OCI-LY7 (cell line): ENCODE results near the gene FAM13A. TPM values are rescaled to one million over a fixed set of nuclear protein-coding genes. Genes with fewer than 3 reads are reported as not detected.

Experiments
- BruUV-seq: library from RNA; stranded (reverse); fragments of 400-500 nt; replicated peaks from 2 replicates; lab custom pipeline; 2021; lab: Mats Ljungman, UMichigan
- CTCF ChIA-PET: fragments of 300-600 bp; sonication (Branson Sonifier 250); formaldehyde crosslinking; loops from one replicate; lab custom pipeline; 2022; ENCODE audit warnings: antibody characterized with exemption; ENCODE audit not compliant: unreplicated experiment; lab: Charles Lee
- POLR2A ChIA-PET: fragments of 300-600 bp; sonication (Branson Sonifier 250); formaldehyde crosslinking; loops from one replicate; lab custom pipeline; 2022; ENCODE audit warnings: antibody characterized with exemption; lab: Charles Lee
- DNase-seq: peaks from one replicate; pipeline ENCODE4 v3.0.0-alpha.2; 2015; ENCODE audit warnings: low spot score
- H2AFZ ChIP-seq: fragments of 200-600 bp; sonication (generic), shearing (Covaris generic); 2 replicates; pipeline ENCODE4 v1.6.1; 2014; ENCODE audit warnings: mild to moderate bottlenecking, antibody characterized with exemption, low read length, moderate library complexity
- H3K27ac ChIP-seq: fragments of 200-600 bp; sonication (generic); 2 replicates; pipeline ENCODE4 v1.5.1; 2014; ENCODE audit warnings: mixed run types, low read depth, mild to moderate bottlenecking, moderate library complexity, low read length, inconsistent platforms; ENCODE audit not compliant: poor library complexity, severe bottlenecking
- H3K36me3 ChIP-seq: fragments of 200-600 bp; sonication (generic); 2 replicates; pipeline ENCODE4 v1.6.1; 2014; ENCODE audit warnings: mild to moderate bottlenecking, antibody characterized with exemption, low read length, moderate library complexity, mixed read lengths; ENCODE audit not compliant: insufficient read depth
- H3K4me1 ChIP-seq: fragments of 200-600 bp; sonication (generic); 2 replicates; pipeline ENCODE4 v1.5.1; 2014; ENCODE audit warnings: mild to moderate bottlenecking, low read length; ENCODE audit not compliant: insufficient read depth, poor library complexity, severe bottlenecking
- H3K4me2 ChIP-seq: fragments of 200-600 bp; sonication (generic); 2 replicates; pipeline ENCODE4 v1.6.1; 2014; ENCODE audit warnings: mild to moderate bottlenecking, low read length
- H3K4me3 ChIP-seq: fragments of 200-600 bp; sonication (generic); 2 replicates; pipeline ENCODE4 v1.5.1; 2014; ENCODE audit warnings: mild to moderate bottlenecking, low read depth, low read length; ENCODE audit not compliant: poor library complexity, severe bottlenecking
- H3K79me2 ChIP-seq: fragments of 200-600 bp; sonication (generic); 2 replicates; pipeline ENCODE4 v1.6.1; 2016; ENCODE audit warnings: low read depth, mild to moderate bottlenecking, low read length, moderate library complexity, mixed read lengths; ENCODE audit not compliant: insufficient read depth
- H3K9me2 ChIP-seq: fragments of 200-600 bp; sonication (generic); 2 replicates; pipeline ENCODE4 v1.6.1; 2016; ENCODE audit warnings: mild to moderate bottlenecking, low read length, mixed read lengths; ENCODE audit not compliant: insufficient read depth
- H3K9me3 ChIP-seq: fragments of 200-600 bp; sonication (generic); 2 replicates; pipeline ENCODE4 v1.6.1; 2014; ENCODE audit warnings: mild to moderate bottlenecking, mixed run types, low read length, mixed read lengths
- H4K20me1 ChIP-seq: fragments of 200-600 bp; sonication (generic); 2 replicates; pipeline ENCODE4 v1.6.1; 2014; ENCODE audit warnings: mild to moderate bottlenecking, antibody characterized with exemption, low read length, moderate library complexity, mixed read lengths; ENCODE audit not compliant: insufficient read depth
- EZH2phosphoT487 ChIP-seq: fragments of 200-600 bp; sonication (generic); IDR thresholded peaks from 2 replicates; pipeline ENCODE4 v1.6.1; 2018; ENCODE audit warnings: low read depth, borderline replicate concordance, mild to moderate bottlenecking, mixed run types, antibody characterized with exemption, low read length, moderate library complexity, mixed read lengths
- intact Hi-C: fragments of 100-400 bp; cut with micrococcal nuclease; formaldehyde crosslinking; loops from one replicate; pipeline ENCODE4 v1.10.0; 2022; ENCODE audit not compliant: unreplicated experiment
- total RNA-seq, 2 experiments: library from RNA; depleted of rRNA in 1 of 2; stranded (reverse); fragments of >200 nt in 1 of 2; shearing (Covaris generic) in 1 of 2; gene quantifications; 2 replicates each; pipeline ENCODE4 v1.2.3, GENCODE V29; 2014 to 2022
- TF ChIP-seq, protein P1 (sequence below): fragments of 200-600 bp; sonication (generic); conservative IDR thresholded peaks from 2 replicates; pipeline ENCODE4 v1.5.1; 2014; ENCODE audit warnings: mild to moderate bottlenecking, antibody characterized with exemption, low read length, moderate library complexity, mixed read lengths

The FAM13A gene
- total RNA-seq, 2 experiments from 2014 or later = not detected

DNA sequence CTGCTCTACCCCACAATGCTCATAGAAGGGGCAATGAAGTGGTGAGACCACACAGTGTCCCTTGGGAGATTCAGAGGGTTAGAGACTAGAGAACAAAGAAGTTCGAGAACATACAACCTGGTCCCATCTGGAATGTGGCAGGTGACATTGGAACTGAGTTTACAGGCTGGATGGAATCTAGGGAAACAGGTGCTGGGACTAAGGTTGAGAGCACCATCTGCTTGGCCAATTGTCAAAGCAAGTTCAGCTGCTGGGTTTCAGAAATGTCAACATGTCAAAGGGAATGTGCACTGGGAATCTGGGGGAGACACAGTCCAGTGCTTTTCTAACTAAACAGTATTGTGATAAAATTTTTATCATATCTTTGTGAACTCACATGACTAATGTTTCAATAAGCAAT lies 15.9 kb upstream of the FAM13A start:
- no peak for DNase-seq
- intact Hi-C loops = no loop called here
- CTCF ChIA-PET = no interaction called here
- Histone ChIP-seq H3K4me3 (no peak overlapping the region), H3K27ac (no peak overlapping the region), H2AFZ (no peak overlapping the region), H3K9me3 (no peaks in the 10 kb centered on the region), H3K79me2 (no peaks in the 10 kb centered on the region), H4K20me1 (no peaks in the 10 kb centered on the region), H3K4me1 (no peaks in the 10 kb centered on the region), H3K4me2 (no peak overlapping the region), H3K9me2 (no peaks in the 10 kb centered on the region), H3K36me3 (no peaks in the 10 kb centered on the region)
- POLR2A ChIA-PET = interaction anchor here (0.6 kb wide), 1 partner anchor 78 kb away, joined by 3 read pairs; no protein-coding TSS in a partner anchor
- TF ChIP-seq, protein P1, sequence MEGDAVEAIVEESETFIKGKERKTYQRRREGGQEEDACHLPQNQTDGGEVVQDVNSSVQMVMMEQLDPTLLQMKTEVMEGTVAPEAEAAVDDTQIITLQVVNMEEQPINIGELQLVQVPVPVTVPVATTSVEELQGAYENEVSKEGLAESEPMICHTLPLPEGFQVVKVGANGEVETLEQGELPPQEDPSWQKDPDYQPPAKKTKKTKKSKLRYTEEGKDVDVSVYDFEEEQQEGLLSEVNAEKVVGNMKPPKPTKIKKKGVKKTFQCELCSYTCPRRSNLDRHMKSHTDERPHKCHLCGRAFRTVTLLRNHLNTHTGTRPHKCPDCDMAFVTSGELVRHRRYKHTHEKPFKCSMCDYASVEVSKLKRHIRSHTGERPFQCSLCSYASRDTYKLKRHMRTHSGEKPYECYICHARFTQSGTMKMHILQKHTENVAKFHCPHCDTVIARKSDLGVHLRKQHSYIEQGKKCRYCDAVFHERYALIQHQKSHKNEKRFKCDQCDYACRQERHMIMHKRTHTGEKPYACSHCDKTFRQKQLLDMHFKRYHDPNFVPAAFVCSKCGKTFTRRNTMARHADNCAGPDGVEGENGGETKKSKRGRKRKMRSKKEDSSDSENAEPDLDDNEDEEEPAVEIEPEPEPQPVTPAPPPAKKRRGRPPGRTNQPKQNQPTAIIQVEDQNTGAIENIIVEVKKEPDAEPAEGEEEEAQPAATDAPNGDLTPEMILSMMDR = no peak
- no peak for TF ChIP-seq EZH2phosphoT487
- BruUV-seq = no TSS peak

DNA sequence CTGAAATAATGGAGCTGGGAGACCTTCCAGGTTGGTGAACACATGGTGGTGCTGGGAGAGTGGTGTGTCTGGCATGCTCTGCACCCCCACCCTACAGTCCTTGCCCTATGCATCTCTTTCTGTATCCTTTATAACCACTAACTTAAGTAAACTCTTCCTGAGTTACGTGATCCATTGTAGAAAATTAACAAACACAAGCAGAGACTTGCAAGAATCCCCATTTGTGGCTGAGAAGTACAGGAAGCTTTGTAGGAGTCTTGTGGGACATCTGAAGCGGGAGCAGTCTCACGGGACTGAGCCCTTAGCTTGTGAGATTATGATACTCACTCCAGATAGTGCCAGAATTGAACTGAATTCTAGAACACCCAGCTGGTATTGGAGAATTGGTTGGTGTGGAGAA lies 14.3 kb upstream of the FAM13A start:
- no peak overlapping the region for H3K4me2 ChIP-seq
- CTCF ChIA-PET = no interaction called here
- no peaks in the 10 kb centered on the region for H3K4me1 ChIP-seq
- intact Hi-C loops = no loop called here
- TF ChIP-seq, protein P1 = no peak
- TF ChIP-seq EZH2phosphoT487 = no peak
- DNase-seq = no peak
- no TSS peak for BruUV-seq
- H3K4me3 ChIP-seq = no peak overlapping the region
- no peak overlapping the region for H2AFZ ChIP-seq
- no peaks in the 10 kb centered on the region for H3K36me3 ChIP-seq
- POLR2A ChIA-PET = interaction anchor here (1.4 kb wide), 1 partner anchor 15 kb away, joined by 3 read pairs; the partner anchor contains the start of gene FAM13A
- H3K79me2 ChIP-seq = no peaks in the 10 kb centered on the region
- no peaks in the 10 kb centered on the region for H3K9me2 ChIP-seq
- H3K27ac ChIP-seq = no peak overlapping the region
- H4K20me1 ChIP-seq = no peaks in the 10 kb centered on the region
- H3K9me3 ChIP-seq = no peaks in the 10 kb centered on the region

DNA sequence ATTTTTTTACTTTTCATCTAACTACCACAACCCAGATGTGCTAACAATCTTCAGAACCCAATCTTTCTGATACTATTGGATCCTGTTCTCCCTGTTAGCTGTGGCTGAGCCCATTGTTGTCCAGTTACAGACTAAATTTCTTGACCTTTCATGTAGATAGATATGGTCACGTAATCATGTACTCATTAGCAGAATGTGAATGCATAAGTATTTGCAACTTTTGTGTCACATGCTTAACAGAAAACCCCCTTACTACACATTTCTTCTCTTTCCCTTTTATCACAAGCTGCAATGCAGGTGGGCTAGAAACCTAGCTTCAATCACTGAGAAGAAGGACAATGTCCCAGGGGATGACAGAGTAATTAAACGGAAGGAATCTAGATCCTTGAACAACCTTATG lies 13.1 kb upstream of the FAM13A start:
- 0 out of 2 replicates have a peak, but pooled peaks cover 2% of the 10 kb centered on the region for H3K9me3 ChIP-seq
- ChIA-PET CTCF (no interaction called here), POLR2A (interaction anchor here (0.6 to 1.4 kb wide), 2 partner anchors 13 to 872 kb away, joined by 3 read pairs; partner anchors contain the start of gene FAM13A)
- no TSS peak for BruUV-seq
- no peaks in the 10 kb centered on the region for H3K4me1 ChIP-seq
- no peaks in the 10 kb centered on the region for H3K79me2 ChIP-seq
- no peaks in the 10 kb centered on the region for H3K36me3 ChIP-seq
- no peak for DNase-seq
- TF ChIP-seq, protein P1 = no peak
- TF ChIP-seq EZH2phosphoT487 = no peak
- no peaks in the 10 kb centered on the region for H3K9me2 ChIP-seq
- H3K4me2 ChIP-seq = no peak overlapping the region
- H2AFZ ChIP-seq = no peak overlapping the region
- no peaks in the 10 kb centered on the region for H4K20me1 ChIP-seq
- H3K4me3 ChIP-seq = no peak overlapping the region
- intact Hi-C loops = no loop called here
- H3K27ac ChIP-seq = no peak overlapping the region
